A673 (cell line): ENCODE results near the gene PPM1M. TPM values are rescaled to one million over a fixed set of nuclear protein-coding genes. Genes with fewer than 3 reads are reported as not detected.

Experiments used
- BruUV-seq: library from RNA; stranded (reverse); fragments of 400-500 nt; replicated peaks from 2 replicates; lab custom pipeline; 2021; lab: Mats Ljungman, UMichigan
- CTCF ChIA-PET: fragments of 300-600 bp; sonication (Branson Sonifier 250); formaldehyde crosslinking; loops from one replicate; lab custom pipeline; 2022; ENCODE audit warnings: antibody characterized with exemption; lab: Charles Lee
- POLR2A ChIA-PET: fragments of 300-600 bp; sonication (Branson Sonifier 250); formaldehyde crosslinking; loops from one replicate; lab custom pipeline; 2022; ENCODE audit warnings: antibody characterized with exemption; ENCODE audit not compliant: low non-redundant PET; lab: Charles Lee
- DNase-seq: peaks from one replicate; pipeline ENCODE4 v3.0.0-alpha.2; 2015; ENCODE audit warnings: low spot score
- H3K27ac ChIP-seq: fragments of 200-600 bp; sonication (generic); 2 replicates; pipeline ENCODE4 v1.5.1; 2016; ENCODE audit warnings: mixed run types, low read depth, mild to moderate bottlenecking, mixed read lengths, antibody characterized with exemption, low read length; ENCODE audit not compliant: poor library complexity, severe bottlenecking
- H3K27me3 ChIP-seq: fragments of 200-600 bp; sonication (generic); replicated peaks from 2 replicates; pipeline ENCODE4 v1.6.1; 2017; ENCODE audit warnings: mixed run types, low read depth, mild to moderate bottlenecking, mixed read lengths, antibody characterized with exemption, low read length; ENCODE audit not compliant: insufficient read depth, poor library complexity
- H3K36me3 ChIP-seq: fragments of 200-600 bp; sonication (generic); 2 replicates; pipeline ENCODE4 v1.6.1; 2016; ENCODE audit warnings: mixed run types, mild to moderate bottlenecking, mixed read lengths, antibody characterized with exemption, low read length; ENCODE audit not compliant: insufficient read depth, poor library complexity, severe bottlenecking
- H3K4me1 ChIP-seq: fragments of 200-600 bp; sonication (generic); 2 replicates; pipeline ENCODE4 v1.6.1; 2017; ENCODE audit warnings: mixed run types, mild to moderate bottlenecking, mixed read lengths, antibody characterized with exemption, low read length; ENCODE audit not compliant: insufficient read depth, poor library complexity, severe bottlenecking
- H3K4me3 ChIP-seq: fragments of 200-600 bp; sonication (generic); 2 replicates; pipeline ENCODE4 v1.5.1; 2016; ENCODE audit warnings: low read depth, mixed run types, mild to moderate bottlenecking, mixed read lengths, low read length; ENCODE audit not compliant: poor library complexity, severe bottlenecking
- H3K9me3 ChIP-seq: fragments of 200-600 bp; sonication (generic); 2 replicates; pipeline ENCODE4 v1.6.1; 2016; ENCODE audit warnings: mixed run types, low read depth, mild to moderate bottlenecking, mixed read lengths, antibody characterized with exemption, low read length; ENCODE audit not compliant: poor library complexity, severe bottlenecking
- CTCF ChIP-seq: fragments of 300-800, 200-600 bp; sonication (generic); conservative IDR thresholded peaks from 2 replicates; pipeline ENCODE4 v1.5.1; 2017; ENCODE audit warnings: low read depth, mild to moderate bottlenecking, antibody characterized with exemption, low read length, moderate library complexity, mixed read lengths
- EZH2 ChIP-seq: fragments of 200-600 bp; sonication (generic); IDR thresholded peaks from 2 replicates; pipeline ENCODE4 v1.6.1; 2017; ENCODE audit warnings: borderline replicate concordance, low read depth, mild to moderate bottlenecking, mixed read lengths, antibody characterized with exemption, low read length; ENCODE audit not compliant: poor library complexity, severe bottlenecking
- intact Hi-C: fragments of 100-400 bp; cut with micrococcal nuclease; formaldehyde crosslinking; loops from one replicate; pipeline ENCODE4 v1.10.0; 2022; ENCODE audit not compliant: unreplicated experiment
- total RNA-seq: library from RNA; stranded (reverse); gene quantifications from 2 replicates; pipeline ENCODE4 v1.2.3, GENCODE V29; 2021

Gene PPM1M
- total RNA-seq, 1 experiment from 2014 or later = 3.6 TPM

- no peaks in the 10 kb centered on the region for H3K36me3 ChIP-seq
- no peak overlapping the region for H3K4me3 ChIP-seq
- H3K27me3 ChIP-seq = no peaks in the 10 kb centered on the region
- peak; percentile 12 for DNase-seq
- ChIA-PET CTCF (no interaction called here), POLR2A (no interaction called here)
- intact Hi-C loops = loop anchor here (5.0 kb wide), 1 partner anchor 33 kb away; the partner anchor contains the start of gene WDR82
- no TSS peak for BruUV-seq
- H3K9me3 ChIP-seq = no peaks in the 10 kb centered on the region
- peaks cover 12% of the 10 kb centered on the region for H3K4me1 ChIP-seq
- TF ChIP-seq CTCF (no peak), EZH2 (no peak)
- no peak overlapping the region for H3K27ac ChIP-seq
Measured at GRCh38 chr3:52243791-52244628, 1.5 kb upstream of the PPM1M start.

DNA sequence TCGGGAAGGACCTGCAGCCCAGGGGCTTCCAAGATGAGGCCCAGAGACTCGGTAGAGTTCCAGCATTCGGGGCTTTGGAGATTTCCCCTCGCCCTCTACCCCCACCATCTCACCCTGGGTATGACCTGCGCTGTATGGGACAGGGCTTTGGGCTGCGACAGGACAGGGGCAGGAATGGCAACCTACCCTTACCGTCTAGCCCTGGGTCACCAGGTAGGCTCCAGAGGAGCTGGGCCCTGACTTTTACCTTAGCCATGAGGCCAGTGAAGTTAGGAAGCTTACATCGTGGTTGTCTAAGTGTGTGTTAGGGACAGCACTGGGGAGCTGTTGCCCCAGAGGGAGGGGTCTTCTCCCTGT lies 683 bp downstream of the PPM1M start:
- ChIA-PET CTCF (no interaction called here), POLR2A (no interaction called here)
- DNase-seq = no peak
- intact Hi-C loops = no loop called here
- Histone ChIP-seq H3K27me3 (no peaks in the 10 kb centered on the region), H3K4me1 (no peaks in the 10 kb centered on the region), H3K36me3 (no peaks in the 10 kb centered on the region), H3K9me3 (no peaks in the 10 kb centered on the region), H3K27ac (no peak overlapping the region), H3K4me3 (peak overlapping the region; percentile 39)
- TF ChIP-seq CTCF (no peak), EZH2 (no peak)
- no TSS peak for BruUV-seq

DNA sequence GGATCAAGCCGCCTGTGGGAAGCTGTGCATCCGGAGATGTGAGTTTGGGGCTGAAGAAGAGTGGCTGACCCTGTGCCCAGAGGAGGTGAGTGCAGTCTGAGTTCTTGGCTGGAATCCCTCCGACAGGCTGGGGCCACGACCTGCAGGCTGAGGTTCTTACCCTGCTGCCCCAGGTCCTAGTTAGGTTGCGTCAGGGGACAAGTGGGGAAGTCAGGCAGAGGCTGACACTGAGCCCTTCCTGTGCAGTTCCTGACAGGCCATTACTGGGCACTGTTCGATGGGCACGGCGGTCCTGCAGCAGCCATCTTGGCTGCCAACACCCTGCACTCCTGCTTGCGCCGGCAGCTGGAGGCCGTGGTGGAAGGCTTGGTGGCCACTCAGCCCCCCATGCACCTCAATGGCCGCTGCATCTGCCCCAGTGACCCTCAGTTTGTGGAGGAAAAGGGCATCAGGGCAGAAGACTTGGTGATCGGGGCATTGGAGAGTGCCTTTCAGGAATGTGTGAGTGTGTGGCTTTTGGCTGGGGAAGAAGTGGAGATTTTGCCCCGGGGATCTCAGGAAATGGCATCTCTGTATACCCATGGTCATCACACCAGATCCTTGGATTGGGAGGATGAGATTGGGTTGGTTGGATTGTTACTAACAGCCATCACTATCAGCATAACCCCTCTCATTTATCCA lies 1.3 kb downstream of the PPM1M start:
- Histone ChIP-seq H3K27ac (no peak overlapping the region), H3K4me1 (no peaks in the 10 kb centered on the region), H3K9me3 (no peaks in the 10 kb centered on the region), H3K27me3 (no peaks in the 10 kb centered on the region), H3K36me3 (peaks cover under 1% of the 10 kb centered on the region), H3K4me3 (no peak overlapping the region)
- POLR2A ChIA-PET = no interaction called here
- intact Hi-C loops = no loop called here
- CTCF ChIA-PET = no interaction called here
- no peak for TF ChIP-seq CTCF
- no peak for TF ChIP-seq EZH2
- no TSS peak for BruUV-seq
- no peak for DNase-seq
